HS-27A (cell line): ENCODE data around the gene FBXO4.
"Not testable (repeated sequence)": the region's sequence is repeated elsewhere in the genome, so short reads cannot be mapped to it uniquely, and the experiment has no call there.

Source experiments
- DNase-seq: peaks from one replicate; pipeline ENCODE4 v3.0.0-alpha.2; 2012; ENCODE audit warnings: low read depth, missing footprints

The FBXO4 gene

DNA sequence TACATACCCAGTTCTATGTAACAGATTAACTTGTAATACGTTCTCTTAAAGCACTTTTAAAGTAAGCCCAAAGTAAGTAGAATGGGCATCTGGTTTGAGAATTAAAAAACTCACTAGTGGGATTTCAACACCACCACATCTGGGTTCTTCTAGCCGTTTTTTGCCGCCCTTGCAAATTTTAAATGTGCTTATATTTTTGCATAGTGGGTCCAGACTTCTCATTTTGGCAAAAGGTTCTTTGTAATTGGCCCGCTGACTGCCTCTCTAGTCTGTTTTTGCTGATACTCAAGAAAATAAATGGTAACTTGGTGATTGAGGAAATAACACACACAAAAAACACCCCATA, 582 bp upstream of the FBXO4 start:
- DNase-seq, result no peak

DNA sequence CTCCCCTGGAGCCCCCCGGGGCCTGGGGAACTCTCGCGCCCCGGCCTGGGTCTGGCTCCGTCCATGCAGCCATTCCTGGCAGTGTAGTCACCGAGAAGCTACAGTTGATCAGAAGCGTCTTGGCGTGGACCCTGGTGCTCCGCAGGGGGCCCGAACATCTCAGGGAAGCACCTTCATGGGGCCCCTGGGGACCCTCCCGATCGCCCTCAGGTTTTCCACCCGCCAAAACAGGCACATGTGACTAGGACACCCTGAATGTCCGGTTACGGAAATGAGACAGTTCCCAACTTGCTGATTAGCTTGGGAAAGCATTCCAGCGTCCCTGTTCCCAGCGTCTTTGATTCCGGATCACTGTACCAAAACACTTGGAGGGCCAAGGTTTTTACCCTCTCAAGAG, 472 bp downstream of the FBXO4 start:
- DNase-seq, result peak; percentile 45

DNA sequence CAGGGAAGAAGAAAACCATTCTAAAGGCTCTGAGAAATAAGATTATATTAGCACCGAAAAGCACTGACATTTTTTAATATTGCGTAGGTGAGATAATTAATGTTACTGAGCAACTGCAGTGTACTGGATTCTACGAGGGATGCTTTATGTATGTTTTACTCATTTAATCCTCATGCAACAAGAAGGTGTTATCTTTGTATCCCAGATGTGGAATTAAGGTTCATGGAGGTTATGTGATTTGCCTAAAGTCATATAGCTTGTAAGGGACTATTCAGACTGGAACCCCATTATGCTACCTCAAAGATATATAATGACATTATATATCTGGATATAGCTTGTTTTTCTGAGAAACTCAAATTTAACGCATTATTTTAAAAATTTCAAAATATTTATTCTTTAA, 2.5 kb downstream of the FBXO4 start:
- no peak for DNase-seq

DNA sequence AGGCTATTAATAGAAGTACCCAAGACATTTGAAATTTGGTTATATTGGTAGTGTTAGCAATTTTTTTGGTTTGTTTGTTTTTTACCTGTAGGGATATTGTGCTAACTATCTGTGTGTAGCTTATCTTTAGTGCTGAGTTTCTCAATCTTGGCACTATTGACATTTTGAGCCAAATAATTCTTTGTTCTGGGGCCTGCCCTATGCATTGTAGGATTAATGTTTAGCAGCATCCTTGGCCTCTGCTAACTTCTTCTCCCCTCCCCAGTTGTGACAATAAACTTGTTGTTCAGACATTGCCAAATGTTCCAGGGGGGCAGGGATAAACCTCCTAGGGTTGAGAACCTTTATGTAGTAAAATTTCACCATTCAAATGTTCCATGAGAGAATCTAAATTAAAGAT, 4.0 kb downstream of the FBXO4 start:
- DNase-seq, result no peak

DNA sequence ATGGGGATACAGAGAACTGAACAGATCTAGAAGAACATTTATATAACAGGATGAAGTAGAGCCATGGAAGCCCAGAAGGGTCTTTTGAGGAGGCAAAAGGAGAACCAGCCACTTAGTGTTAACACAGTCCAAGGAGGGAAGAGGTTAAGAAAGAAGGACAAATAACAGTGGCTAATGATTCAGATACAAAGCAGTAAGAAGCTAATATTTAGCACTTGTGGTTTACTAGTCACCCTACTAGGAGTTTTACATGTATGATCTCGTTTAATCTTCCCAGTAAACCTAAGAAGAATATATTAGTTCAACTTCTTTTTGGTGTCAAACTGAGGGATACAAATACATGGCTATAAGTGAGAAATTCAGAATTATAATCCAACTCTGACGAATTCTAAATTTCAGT, 7.7 kb downstream of the FBXO4 start:
- DNase-seq, result no peak

DNA sequence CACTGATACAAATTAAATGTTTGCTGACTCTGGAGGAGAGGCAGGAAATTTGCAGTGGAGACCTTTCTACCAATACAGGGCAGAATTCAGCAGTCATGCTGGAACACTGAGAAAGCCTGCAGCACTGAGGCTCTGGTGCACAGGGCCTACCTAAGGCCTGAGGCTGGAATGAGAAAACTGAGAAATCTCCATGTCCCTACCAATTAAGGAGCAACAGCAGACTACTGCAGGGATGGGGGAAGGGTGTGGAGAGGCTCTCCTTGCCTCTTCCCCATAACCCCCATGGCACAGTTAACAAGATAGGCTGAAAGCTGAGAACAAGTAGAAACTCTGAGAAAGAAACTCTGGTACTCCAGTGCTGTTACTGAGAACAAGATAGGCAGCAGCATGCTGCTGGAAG, 10.5 kb downstream of the FBXO4 start:
- no peak for DNase-seq

DNA sequence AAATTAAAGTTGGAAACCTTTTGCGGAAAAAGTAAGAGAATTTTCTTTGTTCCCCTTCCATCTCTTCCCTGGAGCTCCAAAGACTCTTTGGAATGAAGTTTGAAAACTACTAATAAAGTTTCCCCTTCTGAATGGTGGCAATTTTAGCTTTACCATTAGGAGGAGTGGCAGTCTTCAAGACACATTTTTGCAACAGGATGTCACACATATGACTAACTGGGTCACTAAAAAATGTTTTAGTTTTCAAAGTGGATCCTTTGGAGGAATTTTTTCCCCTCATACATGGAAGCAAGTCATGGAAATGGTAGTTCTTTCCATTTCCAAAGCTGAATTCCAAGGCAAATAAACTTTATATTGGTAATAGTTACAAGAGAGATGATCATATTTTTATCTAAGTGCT, 15.6 kb downstream of the FBXO4 start:
- DNase-seq, result no peak

DNA sequence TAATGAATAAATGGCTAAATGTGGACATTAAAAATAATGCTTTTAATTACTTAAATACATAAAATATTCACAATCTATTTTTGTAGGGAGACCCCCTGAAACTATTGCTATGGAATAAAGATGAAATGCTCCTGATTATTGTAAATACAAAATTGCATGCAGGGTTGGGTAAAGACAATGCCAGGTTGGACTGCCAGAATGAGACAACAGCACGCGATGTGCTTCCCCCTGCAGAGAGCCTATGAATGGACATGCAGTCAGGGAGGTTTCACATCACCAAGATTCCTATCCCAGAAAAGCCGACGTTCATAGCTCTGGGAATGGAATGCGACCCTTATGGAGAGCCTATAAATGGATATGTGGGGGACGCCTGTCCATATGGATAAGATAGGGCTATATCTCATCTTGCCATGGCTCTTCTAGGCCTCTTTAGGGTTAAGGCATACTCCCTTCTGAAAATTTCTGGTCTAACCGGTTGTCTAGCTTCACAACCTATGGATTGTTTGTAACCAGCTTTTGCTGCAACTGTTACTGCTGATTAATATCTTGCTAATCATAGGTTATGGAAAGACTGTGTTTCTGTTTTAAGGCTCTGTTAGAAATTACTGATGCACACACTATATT, 20.4 kb downstream of the FBXO4 start:
- not testable (repeated sequence) for DNase-seq

DNA sequence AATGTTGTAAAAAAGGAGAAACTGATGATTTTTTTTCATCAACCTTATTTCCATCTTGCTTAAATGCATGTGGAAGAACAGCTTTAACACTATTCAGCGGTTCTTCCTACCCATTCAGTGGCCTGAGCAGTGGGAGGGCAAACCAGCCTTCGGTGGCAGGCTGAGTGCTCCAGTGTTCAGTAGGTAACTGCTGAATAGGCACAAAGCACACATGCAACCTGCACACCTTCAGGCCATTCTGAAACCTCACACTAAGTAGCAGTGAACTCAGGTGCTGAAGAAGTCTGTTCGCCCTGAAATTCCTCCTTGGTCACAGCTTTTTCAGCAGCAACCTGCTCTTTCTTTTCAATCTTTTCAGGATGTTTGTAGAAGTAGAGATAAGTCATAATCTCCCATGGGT, 26.1 kb downstream of the FBXO4 start:
- no peak for DNase-seq

DNA sequence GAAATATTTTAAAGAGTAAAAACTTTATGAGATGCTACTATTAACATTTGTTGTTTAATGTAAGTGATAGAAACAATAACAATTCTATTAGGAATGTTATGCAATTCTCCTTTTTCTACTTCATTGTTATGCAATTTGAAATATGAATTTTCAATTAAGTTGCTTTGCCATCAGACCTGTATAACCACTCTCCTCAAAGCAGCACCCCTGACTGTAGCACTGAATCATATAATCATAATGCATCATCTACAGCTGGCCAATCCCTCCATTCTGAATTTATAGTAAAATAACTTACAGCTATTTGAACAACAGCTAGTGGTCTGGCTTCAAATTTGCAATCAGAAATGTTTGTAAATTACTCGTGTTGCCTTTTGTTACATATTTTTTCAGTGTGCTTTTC, 29.2 kb downstream of the FBXO4 start:
- no peak for DNase-seq

DNA sequence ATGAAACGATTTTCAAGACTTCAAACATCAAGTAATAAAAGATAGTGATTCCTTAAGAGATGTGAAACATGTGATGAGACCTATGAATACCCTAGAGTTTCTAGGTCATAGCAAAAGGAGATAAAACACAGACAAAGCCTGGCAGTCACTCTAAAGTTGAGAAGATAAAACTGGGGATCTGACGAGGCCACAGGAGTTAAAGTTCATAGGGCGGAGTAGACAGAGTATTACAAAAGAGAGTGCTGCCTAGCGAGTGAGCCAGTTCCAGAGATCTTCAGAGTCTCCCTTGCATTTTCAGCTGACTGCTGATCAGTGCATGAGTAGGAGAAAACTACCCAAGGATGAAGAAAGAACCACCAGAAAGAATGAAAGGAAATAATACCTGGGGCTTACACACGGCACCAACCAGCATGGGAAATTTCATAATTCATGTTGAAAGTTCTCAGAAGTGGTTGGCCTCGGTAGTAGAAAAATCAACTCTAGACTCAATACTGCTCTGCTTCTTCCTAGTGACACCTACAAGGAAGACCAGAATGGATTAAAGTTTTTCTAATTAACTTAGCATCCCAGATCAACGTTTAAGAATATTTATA, 30.4 kb downstream of the FBXO4 start:
- DNase-seq, result no peak

DNA sequence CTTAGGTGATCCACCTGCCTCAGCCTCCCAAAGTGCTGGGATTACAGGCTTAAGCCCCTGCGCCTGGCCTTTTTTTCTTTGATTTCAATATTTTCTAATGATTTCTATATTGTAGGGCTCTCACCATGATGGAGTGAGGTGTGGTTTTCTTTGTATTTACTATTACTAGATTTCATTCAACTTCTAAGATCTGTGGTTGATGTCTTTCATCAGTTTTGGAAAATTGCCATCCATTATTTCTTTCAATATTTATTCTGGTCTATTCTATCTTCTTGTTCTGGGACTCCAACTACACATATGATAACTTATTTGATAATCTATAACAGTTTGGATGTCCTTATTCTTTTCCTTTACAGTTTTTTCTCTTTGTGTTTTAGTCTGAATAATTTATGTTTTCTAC, 31.9 kb downstream of the FBXO4 start:
- no peak for DNase-seq

DNA sequence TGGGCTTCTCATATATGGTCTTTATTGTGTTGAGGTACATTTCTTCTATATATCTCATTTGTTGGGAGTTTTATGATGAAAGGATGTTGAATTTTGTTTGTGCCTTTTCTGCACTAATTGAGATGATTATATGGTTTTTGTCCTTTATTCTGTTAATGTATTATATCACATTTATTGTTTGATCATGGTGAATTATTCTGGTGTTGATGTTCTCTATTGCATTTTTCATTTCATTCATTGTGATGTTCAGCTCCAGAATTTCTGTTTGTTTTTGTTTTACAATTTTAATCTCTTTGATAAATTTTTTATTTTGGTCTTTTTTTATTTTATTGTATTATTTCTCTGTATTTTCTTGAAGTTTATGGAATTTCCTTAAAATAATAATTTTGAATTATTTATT, 35.4 kb downstream of the FBXO4 start:
- no peak for DNase-seq

DNA sequence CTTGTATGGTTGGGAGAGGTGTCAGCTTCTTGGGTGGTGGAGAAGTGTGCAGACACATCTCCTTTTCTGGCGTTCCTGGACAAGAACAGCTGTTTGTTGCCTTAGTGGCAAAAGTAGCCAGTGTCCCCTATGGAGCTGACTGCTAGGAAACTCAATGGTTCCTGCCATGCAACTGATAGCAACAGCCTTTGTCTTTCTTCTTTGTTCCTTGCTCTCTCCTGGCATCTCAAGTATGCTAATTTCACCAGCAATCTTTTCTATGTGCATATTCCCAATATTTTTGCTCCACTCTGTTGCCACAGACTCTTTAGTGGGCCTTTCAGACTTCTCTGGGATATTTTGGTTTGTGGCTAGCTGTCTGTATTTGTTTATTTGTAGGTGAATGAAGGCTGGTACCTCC, 36.7 kb downstream of the FBXO4 start:
- no peak for DNase-seq

DNA sequence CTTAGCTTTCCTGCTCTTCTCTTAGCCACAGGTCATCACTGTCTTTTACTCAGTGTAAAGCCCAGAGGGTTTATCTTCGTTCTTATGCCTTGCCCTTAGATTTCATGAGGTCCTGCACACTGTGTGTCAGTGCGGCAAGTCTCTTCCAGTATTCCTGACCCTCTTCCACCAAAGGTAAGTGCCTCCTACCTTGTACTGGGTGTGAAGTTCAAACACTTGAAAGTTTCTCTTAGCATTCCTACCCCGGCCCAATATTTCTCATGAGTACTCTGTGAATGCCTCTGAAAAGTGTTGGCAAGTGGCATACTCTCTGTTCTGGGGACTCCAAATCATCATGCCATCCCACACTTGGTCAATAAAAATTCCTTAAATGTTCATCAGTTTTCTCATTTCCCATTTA, 37.4 kb downstream of the FBXO4 start:
- DNase-seq, result no peak

DNA sequence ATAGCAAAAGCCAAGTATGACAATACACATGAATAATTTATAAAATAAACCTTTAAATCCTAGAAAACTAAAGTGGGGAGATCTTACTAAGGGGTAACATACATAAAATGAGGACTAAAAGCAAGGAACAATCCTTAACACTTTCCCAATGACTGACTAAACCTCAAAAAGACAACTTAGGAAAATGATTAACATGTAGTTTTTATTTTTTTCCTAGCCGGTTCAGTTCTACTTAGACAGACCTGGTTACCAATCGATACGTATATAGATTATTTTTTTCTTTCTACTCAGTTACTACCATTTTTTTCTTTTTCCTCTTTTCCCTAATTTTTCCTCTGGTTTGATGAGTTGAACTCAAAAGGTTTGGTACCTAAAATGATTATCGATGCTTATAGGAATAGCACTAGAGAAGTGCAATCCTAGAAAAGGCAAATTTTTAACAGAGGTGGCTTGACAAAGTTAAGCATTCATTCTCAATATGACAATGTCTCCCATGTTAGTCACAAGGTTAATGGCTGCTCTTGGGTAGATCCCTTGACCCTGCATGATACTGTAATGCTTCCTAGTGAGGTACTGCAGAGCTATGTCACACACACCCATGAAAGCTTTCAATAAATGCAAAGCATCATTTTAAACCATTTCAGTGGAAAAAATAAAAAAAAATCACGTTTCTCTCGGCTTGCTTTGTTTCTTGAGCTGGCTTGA, 41.5 kb downstream of the FBXO4 start:
- no peak for DNase-seq

DNA sequence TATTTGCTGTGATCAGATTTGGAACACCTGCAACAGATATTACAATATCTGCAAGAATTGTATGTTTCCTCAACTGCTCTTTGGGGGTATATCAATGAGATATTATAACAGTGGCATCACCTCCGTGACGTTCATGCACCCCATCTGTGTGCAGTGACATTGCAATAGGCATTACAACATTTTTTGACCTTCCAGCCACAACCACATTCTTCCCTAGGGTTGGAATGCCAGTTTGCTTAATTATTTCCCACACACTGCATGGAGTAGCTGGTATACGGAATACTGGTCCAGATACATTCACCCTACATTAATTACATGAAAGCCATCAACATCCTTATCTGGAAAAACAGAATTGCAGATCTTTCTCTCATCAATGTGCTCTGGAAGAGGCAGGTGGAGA, 42.3 kb downstream of the FBXO4 start:
- DNase-seq, result no peak

DNA sequence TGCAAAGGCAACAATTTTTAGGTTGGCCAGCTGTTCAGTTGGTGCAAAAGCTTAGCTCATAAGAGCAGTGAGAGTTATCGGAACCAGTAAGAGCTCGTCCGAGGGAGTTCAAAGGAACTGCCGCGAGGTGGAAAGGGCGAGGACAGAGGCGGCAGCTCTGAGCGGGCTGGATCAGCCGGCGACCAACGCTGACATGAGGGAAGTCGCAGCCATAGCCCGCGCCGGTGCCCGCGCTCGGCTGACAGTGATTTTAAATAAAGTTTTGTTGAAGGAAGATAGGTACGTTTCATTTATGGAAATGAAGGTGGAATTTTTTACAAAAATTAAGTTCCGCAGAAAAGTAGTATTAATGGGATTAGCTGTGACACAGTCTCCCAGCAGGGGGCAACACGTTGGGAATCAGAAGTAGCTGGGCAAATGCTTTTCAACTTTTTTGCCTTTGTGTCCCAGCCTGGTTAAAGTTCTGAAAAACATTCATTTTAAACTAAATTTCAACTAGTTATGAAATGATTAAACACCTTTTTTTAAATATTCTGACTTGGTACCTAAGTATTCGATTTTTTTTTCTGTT, 43.2 kb downstream of the FBXO4 start:
- no peak for DNase-seq

DNA sequence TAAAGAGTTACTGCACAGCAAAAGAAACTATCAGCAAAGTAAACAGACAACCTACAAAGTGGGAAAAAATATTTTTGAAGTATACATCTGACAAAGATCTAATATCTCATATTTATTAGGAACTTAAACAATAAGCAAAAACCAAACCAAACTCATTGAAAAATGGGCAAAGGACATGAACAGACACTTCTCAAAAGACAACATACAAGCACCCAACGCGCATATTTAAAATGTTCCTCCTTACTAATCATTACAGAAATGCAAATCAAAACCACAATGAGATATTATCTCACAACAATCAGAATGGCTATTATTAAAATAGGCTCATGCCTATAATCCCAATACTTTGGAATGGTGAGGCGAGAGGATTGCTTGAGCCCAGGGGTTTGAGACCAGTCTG, 48.0 kb downstream of the FBXO4 start:
- no peak for DNase-seq

DNA sequence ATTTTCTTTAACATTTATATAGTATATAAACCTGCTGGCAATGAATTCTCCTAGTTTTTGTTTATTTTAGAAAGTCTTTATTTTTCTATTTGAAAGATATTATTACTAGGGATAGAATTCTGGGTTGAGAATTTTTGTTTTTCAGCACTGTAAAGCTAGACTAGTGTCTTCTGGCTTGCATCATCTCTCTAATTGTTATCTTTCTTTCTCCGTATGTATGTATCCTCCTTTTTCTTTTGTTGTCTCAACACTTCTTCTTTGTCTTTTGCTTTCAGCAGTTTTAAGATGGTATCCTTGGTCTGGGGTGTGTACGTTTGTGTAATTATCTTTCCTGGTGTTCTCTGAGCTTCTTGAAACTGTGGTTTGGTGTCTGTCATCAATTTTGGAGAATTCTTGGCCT, 48.8 kb downstream of the FBXO4 start:
- DNase-seq, result no peak

DNA sequence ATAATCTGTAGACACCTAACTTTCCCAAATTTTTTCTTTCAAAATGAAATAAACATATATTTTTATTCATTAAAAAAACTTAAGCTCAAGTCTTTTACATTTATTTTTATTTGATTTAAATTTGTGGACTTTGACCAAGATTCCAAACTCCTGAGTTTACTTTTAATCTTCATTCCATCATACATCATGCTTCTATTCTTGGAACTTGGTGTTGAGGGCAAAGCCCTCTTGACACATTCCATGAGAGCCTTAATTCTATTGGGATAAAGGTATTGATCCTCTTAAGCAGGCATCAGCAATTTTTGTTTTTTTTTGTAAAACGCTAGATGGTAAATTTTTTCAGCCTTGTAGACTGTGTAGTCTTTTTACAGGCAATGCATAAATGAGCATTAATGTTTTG, 53.6 kb downstream of the FBXO4 start:
- no peak for DNase-seq

DNA sequence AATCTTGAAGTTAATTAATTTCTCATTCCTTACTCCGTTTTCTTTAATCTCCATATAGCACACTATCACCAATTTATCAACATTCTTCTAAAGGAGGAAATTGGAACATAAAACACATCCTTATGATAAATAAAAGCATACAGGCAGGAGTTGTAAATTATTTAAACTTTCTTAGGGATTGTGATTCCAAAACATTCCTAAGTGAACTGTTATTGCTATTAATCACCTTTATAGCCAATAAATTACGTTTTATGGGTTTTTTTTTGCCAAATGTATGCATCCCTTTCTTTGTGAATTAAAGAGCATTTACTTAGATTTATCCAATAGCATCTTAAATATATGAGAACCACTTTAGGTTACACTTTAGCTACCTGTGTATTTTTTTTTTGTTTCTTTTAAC, 55.3 kb downstream of the FBXO4 start:
- DNase-seq, result no peak

DNA sequence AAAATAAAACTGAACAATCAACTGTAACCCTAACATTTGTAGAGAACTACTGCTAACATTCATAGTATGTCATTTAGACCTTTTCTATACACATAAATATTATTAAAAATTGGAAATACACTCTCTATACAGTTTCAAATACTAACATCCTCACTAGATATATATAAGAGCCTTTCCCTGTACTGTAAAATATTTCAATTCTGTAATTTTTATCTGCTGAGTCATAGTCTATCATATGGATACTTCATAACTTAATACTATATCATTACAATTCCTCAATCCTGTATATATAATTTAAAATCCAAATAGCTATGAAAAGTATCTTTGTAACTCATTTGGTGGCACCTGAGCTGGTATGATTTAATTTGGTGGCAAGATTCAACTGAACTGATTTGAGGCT, 55.8 kb downstream of the FBXO4 start:
- no peak for DNase-seq

DNA sequence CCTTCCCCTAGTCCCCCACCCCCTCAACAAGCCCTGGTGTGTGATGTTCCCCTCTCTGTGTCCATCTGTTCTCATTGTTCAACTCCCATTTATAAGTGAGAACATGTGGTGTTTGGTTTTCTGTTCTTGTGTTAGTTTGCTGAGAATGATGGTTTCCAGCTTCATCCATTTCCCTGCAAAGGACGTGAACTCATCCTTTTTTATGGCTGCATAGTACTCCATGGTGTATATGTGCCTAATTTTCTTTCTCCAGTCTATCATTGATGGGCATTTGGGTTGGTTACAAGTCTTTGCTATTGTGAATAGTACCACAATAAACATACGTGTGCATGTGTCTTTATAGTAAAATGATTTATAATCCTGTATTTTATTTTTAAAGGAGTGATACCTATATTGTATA, 57.8 kb downstream of the FBXO4 start:
- not testable (repeated sequence) for DNase-seq
